Measurements from ENCODE around the gene FNDC5.

DNA sequence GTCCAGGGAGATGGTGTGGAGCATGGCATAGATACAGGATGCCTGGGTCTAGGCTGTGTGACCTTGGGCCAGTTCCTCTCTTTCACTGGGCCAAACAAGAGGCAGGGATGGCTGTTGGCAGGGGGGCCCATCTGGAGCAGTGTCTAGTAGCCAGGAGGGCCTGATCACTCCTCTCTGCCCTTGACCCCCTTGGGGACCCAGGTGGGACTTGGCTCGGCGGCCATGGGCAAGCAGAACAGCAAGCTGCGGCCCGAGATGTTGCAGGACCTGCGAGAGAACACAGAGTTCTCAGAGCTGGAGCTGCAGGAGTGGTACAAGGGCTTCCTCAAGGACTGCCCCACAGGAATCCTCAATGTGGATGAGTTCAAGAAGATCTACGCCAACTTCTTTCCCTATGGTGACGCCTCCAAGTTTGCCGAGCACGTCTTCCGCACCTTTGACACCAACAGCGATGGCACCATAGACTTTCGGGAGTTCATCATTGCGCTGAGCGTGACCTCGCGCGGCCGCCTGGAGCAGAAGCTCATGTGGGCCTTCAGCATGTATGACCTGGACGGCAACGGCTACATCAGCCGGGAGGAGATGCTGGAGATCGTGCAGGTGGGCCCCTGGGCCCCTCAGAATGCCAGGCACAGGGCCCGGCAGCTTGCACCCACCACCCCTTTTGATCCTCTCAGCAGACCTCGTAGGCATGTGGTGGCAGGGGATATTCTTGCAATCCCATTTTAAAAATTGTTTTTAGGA lies 18.1 kb upstream of the FNDC5 start:
- no peak for TF ChIP-seq EZH2phosphoT487 (IDR thresholded peaks at IDR 0.05; ENCODE audit: insufficient read depth, low read depth)
- TF ChIP-seq EZH2 (IDR thresholded peaks at IDR 0.05; ENCODE audit: insufficient read depth, poor library complexity, severe bottlenecking), result no peak
